HG03045 (cell line): Measurements from ENCODE around the gene SMYD2.

Source experiments
- ATAC-seq: cut with Tn5 transposase; IDR thresholded peaks from one replicate; pipeline ENCODE4 v1.9.1; 2021; ENCODE audit warnings: mild to moderate bottlenecking, moderate library complexity; ENCODE audit not compliant: unreplicated experiment

The SMYD2 gene

DNA sequence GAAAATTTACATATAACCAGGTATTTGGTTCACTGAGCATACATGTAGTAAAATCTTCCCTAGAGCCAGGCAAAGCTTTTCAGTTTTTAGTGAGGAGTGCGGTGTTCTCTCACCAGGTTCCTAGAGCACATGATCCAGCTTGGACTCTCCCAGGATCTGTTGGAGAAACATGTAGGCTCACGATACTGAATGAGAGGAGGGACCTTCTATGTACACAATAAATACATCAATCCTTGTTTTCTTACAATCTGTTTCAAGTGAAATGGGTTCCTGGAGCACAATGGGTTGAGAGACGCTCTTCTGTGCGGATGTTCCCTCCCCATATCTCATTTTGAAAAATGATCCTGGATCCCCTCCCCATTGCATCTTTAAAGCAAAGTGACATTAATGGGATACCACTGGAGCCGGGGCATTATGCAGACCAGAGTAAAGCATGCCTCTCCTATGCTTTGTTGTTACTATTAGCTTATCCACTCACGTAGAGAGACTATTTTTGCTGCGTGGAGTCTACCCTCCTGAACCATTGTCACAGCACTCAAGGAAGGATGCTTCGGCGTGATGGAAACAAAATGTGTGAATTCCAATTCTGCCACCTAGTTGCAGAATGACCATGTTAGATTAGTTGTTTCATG, 19.3 kb downstream of the SMYD2 start:
- no peak for ATAC-seq

DNA sequence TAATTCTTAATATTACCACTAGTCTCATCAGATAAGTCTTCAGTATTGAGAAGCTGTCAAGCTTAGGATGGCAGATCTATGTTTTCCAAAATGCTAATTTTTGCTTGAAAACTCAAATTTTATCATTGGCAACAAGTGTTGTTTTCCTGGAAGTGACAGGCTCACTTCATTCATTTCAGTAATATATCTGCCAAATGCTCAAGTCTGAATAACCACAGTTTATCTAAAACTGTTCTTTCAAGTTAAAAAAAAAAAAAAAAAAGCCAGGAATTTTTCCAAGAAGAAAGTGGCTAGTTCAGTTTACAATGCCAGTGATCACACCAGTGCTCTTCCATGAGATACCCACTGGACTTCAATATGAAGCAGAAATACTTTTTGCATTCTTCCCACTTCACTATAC, 20.6 kb downstream of the SMYD2 start:
- ATAC-seq, result no peak

DNA sequence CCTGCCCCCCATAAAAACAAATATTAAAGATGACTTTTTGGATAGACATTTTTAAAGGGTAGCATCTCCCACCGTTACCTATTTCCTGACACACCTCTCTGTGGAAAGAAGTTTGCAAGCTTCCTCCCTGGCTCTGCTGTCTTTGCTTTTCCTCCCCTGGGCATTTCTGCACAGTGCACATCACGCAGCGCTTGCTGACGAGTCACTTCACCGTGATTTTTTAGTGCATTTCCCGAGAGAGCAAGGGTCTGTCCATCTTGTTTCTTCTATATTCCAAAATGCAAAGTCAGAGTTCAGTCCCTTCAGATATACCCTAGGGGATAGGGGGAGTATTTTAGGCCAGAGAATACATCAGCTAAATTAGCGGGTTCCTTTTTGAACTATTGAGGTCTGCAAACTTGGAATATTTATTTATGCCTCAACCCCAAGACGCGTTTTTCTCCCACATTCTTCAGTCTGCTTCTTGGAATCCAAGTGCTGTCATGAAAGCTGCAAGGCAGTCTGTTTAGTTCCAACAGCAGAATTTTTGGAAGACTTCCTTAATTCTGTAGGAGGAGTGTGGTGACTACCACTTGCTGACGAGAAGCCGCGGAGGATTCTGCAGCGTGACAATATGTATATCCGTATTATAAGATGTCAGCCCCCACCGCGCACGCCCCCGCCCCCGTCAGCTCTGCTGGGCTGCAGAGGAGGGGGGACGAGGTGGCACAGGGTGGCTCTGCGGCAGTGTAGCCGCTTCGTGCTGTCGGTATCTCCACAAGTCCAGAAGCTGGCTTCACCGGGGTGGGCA, 22.4 kb downstream of the SMYD2 start:
- ATAC-seq, result no peak

GRCh38 chr1:214305164-214305751, 24.3 kb downstream of the SMYD2 start:
- ATAC-seq, result no peak

DNA sequence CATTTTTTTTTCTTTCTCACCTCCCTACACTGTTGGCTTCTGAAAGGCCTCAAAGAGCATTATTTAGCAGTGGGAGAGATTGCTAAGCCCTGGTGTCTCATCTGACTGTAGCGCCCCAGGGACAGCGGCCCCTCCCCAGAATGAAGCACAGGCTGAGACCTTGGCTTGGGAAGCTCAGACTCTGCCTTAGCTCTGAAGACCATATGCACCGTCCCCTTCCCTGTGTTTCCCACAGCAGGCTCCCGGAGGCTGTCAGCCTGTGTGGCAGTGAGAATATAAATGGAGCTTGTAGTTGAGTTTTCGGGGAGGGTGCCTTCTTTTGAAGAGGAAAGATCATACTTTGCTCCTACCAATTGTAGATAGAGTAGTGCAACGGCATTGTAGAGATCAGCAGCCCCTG, 25.3 kb downstream of the SMYD2 start:
- ATAC-seq, result no peak

DNA sequence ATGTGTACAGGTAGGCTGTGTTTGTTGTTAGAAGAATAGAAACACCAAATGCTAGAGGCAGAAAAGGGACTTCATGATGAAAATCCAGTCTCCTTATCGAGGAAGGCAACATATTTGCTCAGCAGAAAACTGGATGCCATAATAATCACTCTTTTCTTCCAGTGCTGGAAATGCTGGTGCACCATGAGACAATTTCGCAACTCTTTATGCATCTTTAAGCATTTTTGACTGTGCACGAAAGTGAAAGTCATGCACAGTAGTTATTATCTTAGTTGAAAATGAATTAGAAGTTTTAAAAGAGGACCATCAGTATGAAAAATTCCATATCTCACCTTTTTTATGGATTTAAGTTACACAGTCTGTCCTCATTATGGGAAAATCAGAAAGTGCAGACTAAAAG, 29.1 kb downstream of the SMYD2 start:
- ATAC-seq, result no peak

DNA sequence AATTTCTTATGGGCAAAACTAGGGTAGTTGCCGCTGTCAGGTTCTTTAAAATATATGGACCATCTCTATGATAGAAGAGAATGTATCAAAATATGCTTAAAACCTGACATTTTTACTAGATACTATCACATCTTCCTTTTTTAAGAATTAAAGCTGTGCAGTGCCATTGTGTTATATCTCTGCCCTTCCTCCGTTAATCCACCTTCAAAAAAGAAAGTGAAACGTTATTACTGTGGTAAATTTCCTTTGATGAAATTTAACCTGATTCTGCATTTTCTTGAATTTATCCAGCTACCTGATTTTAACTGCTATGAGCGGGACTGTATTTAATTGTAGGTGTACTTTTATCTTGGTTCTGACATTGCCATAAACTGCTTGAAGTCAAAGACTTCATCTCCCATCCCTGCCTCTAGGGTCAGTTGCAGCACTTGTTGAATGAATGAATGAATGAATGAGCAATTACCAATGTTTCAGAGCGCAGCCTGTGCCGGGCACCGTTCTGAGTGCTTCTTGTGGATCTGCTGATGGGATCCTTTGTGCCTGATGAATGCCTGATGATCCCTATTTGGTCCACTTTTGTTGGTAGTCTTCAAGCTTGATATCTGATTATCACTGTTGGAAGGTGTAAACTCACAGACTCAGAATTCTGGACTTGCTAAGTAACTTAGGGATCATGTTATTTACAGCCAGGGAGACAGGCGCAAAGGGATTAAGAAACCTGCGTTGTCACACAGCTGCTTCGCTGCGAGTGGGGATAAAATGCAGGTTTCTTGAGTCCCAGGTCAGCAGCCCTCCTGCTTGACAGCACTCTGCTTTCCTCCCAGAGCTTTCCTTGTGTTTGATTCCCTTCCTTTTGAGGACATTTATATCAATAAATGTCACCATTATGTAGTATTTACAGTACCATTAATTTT, 30.1 kb downstream of the SMYD2 start:
- no peak for ATAC-seq

DNA sequence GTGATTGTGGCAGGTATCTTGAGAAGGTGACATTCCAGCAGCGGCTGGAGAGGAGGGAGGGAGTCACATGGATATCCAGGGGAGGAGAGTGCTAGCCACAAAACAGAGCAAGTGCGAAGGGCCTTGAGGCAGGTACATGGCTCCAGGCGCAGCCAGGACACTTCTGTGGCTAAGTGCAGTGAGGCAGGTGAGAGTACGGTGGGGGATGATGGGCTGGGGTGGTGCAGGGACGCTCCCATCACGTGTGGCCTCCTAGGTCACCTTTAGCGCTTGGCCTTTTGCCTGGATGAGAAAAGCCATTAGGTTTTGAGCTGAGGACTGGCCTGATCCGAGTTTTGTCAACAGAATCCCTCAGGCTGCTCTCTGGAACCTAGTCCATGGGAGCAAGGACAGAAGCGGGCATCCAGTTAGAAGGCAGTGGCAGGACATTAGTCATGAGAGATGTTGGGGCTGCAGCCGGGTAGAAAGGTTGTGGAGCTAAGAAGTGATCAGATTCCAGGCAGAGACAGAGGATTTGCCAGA, 31.6 kb downstream of the SMYD2 start:
- ATAC-seq, result no peak

DNA sequence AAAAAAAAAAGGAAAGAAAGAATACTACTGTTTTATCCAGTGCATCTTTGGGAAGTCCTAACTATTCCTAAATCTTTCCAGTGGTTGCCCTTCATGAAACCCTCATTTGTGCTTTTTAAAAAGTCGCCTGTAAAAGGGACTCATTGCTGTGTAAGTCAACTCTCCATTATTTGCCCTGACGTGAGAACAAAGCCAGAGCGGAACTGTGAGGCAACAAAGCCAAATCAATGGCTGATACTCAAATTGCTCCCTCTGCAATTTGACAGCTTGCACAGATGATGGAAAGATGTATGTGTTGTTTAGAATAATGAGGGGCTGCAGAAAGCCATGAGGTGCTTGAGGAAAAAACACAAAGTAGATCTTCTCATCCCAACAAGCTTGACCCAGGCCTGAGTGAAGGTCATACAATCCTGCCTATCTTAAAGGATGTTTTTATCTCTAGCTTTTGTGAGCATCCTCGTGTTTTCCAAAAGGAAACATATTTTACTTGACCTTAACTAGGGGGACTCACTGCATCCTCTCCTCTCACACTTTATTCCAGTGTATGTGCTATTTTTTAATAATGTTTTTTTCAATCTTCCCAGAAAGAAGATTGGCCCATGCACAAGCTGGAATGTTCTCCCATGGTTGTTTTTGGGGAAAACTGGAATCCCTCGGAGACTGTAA, 33.4 kb downstream of the SMYD2 start:
- no peak for ATAC-seq

DNA sequence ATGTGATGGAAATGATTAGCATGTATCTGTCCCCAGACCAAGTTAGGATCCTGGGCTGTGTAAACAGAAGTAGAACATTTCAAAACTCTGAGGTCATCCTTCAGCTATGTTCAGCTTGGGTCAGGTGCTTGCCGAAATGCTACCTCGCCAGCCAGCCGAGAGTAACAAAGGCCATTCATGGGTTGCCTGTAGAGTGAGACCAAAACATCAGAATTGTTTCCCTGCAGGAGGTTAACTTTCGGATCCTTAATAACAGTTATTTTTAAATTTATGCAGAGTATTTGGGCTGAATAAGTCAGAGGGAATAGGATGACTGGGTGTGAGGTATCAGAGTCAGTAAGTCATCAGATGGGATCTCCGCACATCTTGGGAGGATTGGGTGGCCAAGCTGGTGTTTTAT, 35.6 kb downstream of the SMYD2 start:
- peak; percentile 34 for ATAC-seq

DNA sequence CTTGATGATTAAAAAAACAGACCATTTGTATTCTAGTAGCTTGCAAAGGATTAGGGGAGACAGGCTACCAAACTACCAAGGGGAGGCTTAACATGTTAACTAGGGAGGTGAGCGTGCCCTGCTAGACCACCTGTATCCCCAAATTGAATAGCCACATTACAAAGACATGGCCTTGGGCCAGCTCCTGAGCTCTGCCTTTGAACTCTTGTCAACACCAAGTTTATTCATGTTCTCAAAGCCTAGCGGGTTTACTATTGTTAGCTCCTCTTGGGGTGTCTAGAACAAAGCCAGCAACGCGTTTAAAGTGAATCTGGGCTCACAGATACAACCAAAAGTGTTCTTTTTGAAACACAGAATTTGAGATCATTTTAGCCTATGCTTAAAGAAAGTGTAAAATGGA, 36.3 kb downstream of the SMYD2 start:
- no peak for ATAC-seq

- ATAC-seq, result no peak
Measured at GRCh38 chr1:214317734-214318133, 36.8 kb downstream of the SMYD2 start.

DNA sequence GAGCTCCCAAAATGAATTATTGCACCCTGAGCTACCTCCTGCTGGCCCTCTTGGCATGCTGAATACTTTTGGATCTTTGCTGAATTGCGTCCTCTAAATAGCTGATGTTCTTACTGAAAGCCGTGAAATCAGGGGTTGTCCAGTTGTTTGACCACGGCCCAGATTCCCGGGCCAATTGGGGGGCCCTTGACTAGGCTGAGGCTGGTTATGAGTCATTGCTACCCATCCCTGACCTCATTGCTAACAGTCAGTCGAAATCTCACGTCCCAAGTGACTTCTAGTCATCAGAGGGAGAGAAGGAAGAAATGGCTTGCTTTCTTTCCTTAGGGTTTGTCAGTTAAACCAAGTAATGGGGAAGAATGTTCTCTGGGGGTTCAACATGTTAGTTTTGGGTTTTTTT, 37.4 kb downstream of the SMYD2 start:
- peak; percentile 57 for ATAC-seq

DNA sequence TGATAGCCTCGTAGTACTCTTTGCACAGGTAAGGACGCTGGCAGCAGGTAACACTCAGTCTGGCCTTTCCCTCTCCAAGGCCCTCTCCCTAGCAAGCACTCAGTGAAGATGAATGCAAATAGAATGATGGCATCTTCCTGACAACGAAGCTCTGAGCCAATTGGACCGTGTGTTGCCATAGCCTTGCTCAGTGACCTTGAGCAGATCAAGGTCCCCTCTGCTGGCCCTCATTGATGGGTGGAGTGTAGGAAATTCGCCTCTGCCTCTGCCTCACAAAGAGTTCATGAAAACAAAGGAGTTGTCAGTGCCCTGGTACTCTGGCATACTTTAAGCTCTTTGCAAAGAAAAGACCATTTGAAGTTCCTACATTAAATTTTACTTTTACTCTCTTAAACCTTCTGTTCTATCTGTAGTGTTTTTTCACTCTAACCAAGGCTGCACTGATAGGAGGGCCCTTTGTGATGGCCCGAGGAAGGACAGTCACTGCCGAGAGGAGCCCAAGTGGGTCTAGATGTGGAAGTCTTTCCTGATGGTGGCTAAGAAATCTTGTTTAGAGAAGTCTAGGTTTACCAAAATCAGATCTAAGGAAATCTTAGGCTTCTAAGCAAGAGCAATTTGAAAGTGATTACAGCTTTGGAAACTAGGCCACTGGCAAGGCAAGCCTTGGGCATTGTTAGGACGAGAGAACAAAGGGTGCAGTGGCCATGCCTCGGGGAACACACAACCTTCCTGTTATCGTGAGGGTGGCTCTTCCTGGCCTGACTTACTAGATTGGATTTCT, 38.2 kb downstream of the SMYD2 start:
- ATAC-seq, result no peak

GRCh38 chr1:214319938-214320337, 39.0 kb downstream of the SMYD2 start:
- no peak for ATAC-seq

- no peak for ATAC-seq
Measured at GRCh38 chr1:214321705-214322453, 40.9 kb downstream of the SMYD2 start.

GRCh38 chr1:214324896-214325800, 44.2 kb downstream of the SMYD2 start:
- ATAC-seq, result no peak

DNA sequence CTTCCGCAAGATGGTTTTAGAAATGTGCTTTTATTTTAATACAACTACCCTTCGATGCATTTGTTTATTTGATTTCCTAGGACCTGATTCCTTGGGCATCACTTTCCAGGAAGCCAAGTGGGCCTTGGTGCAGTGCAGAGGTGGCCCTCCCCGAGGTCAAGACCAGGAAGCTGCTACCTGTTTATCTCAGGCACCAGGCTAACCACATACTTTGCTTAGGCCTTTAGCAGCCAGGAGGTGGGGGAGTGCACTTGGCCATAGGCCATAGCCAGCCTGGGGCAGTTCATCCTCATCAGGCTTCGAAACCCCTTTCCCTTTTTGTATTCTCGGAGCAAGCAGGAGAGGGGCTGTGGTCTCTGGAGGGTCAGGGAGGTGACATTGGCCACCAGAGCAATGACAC, 45.4 kb downstream of the SMYD2 start:
- ATAC-seq, result peak; percentile 58
